Smooth muscle cell (in vitro differentiated cells): ENCODE results near the gene NMNAT2. TPM values are rescaled to one million over a fixed set of nuclear protein-coding genes. Genes with fewer than 3 reads are reported as not detected.
A peak's percentile ranks its signal among the peaks of the same experiment; 100 is the strongest.

ENCODE experiments used
- DNase-seq: peaks from one replicate; lab custom pipeline; 2025; ENCODE audit not compliant: unreplicated experiment; lab: John Stamatoyannopoulos, UW
- H2AFZ ChIP-seq: fragments of 200-600 bp; sonication (generic); 2 replicates; pipeline ENCODE4 v1.6.0; 2016; ENCODE audit warnings: antibody characterized with exemption, low read depth, mild to moderate bottlenecking
- H3F3A ChIP-seq: fragments of 200-600 bp; sonication (generic); 2 replicates; pipeline ENCODE4 v1.6.0; 2017; ENCODE audit warnings: antibody characterized with exemption, low read depth
- H3K27ac ChIP-seq: fragments of 200-600 bp; sonication (generic); 2 replicates; pipeline ENCODE4 v1.5.1; 2016; ENCODE audit warnings: low read depth, mild to moderate bottlenecking
- H3K27me3 ChIP-seq: fragments of 200-600 bp; sonication (generic); 2 replicates; pipeline ENCODE4 v1.6.1; 2016; ENCODE audit warnings: low read depth, mild to moderate bottlenecking
- H3K36me3 ChIP-seq: fragments of 200-600 bp; sonication (generic); 2 replicates; pipeline ENCODE4 v1.5.1; 2016; ENCODE audit warnings: low read depth
- H3K4me1 ChIP-seq: fragments of 200-600 bp; sonication (generic); 2 replicates; pipeline ENCODE4 v1.5.1; 2016; ENCODE audit warnings: low read depth
- H3K4me2 ChIP-seq: fragments of 200-600 bp; sonication (generic); 2 replicates; pipeline ENCODE4 v1.6.0; 2016; ENCODE audit warnings: mild to moderate bottlenecking
- H3K4me3 ChIP-seq: fragments of 200-600 bp; sonication (generic); 2 replicates; pipeline ENCODE4 v1.5.1; 2016; ENCODE audit warnings: mild to moderate bottlenecking
- H3K79me2 ChIP-seq: fragments of 200-600 bp; sonication (generic); 2 replicates; pipeline ENCODE4 v1.6.0; 2016; ENCODE audit warnings: low read depth, mild to moderate bottlenecking
- H3K9ac ChIP-seq: fragments of 200-600 bp; sonication (generic); 2 replicates; pipeline ENCODE4 v1.6.0; 2016; ENCODE audit warnings: low read depth
- H3K9me3 ChIP-seq: fragments of 200-600 bp; sonication (generic); replicated peaks from 2 replicates; pipeline ENCODE4 v1.5.1; 2016; ENCODE audit warnings: low read depth
- H4K20me1 ChIP-seq: fragments of 200-600 bp; sonication (generic); 2 replicates; pipeline ENCODE4 v1.6.0; 2016; ENCODE audit warnings: low read depth
- WGBS: methylation state at CpG from one replicate; pipeline ENCODE4 v1.1.7; 2016; ENCODE audit warnings: low lambda C conversion rate; 5-methylcytosine and 5-hydroxymethylcytosine counted together
- polyA plus RNA-seq: library from polyadenylated mRNA; unstranded; fragments of >200 nt; fragmentation: Nextera tagmentation; extraction: Ambion mirVana; gene quantifications from 2 replicates; pipeline ENCODE4 v1.2.1, GENCODE V29; 2016
- total RNA-seq: library from RNA; depleted of rRNA; stranded (reverse); fragments of >200 nt; gene quantifications from 2 replicates; pipeline ENCODE4 v1.2.3, GENCODE V29; 2014
- TF ChIP-seq, protein P1 (sequence below): fragments of 200-600 bp; sonication (generic); IDR thresholded peaks from 2 replicates; pipeline ENCODE4 v1.5.1; 2017; ENCODE audit warnings: borderline replicate concordance, mild to moderate bottlenecking, antibody characterized with exemption; ENCODE audit not compliant: insufficient read depth, poor library complexity, severe bottlenecking

The NMNAT2 gene
- total and polyA plus RNA-seq, 2 experiments from 2014 or later = 0.22 to 0.43 TPM

DNA sequence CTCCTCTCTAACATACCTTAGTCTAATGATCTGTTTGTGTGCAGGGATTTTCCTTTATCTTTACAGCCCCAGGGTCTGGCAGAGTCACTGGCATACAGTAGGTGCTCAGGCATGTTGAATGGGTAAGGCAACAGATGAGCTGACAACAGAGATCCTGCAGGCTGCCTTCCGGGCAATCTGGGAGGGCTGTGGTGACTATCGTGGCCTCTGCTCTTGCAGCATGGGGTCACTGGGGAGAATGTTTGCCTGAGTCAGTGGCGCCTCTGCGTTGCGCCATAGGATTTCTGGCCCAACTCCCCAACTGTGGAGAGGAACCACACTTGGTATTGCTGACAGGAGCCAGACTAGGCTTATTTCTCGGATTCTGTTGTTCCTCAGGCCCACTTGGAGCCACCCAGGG, 138.3 kb downstream of the NMNAT2 start:
- Histone ChIP-seq H3K79me2 (no peaks in the 10 kb centered on the region), H3K9ac (no peak overlapping the region), H3K9me3 (no peaks in the 10 kb centered on the region), H3K36me3 (no peaks in the 10 kb centered on the region), H3F3A (peaks cover 16% of the 10 kb centered on the region), H2AFZ (no peak overlapping the region), H4K20me1 (no peaks in the 10 kb centered on the region), H3K27me3 (no peaks in the 10 kb centered on the region), H3K4me1 (peaks cover 14% of the 10 kb centered on the region), H3K4me3 (no peak overlapping the region), H3K27ac (peak overlapping the region; percentile 90), H3K4me2 (peak overlapping the region; percentile 73)
- TF ChIP-seq, protein P1, sequence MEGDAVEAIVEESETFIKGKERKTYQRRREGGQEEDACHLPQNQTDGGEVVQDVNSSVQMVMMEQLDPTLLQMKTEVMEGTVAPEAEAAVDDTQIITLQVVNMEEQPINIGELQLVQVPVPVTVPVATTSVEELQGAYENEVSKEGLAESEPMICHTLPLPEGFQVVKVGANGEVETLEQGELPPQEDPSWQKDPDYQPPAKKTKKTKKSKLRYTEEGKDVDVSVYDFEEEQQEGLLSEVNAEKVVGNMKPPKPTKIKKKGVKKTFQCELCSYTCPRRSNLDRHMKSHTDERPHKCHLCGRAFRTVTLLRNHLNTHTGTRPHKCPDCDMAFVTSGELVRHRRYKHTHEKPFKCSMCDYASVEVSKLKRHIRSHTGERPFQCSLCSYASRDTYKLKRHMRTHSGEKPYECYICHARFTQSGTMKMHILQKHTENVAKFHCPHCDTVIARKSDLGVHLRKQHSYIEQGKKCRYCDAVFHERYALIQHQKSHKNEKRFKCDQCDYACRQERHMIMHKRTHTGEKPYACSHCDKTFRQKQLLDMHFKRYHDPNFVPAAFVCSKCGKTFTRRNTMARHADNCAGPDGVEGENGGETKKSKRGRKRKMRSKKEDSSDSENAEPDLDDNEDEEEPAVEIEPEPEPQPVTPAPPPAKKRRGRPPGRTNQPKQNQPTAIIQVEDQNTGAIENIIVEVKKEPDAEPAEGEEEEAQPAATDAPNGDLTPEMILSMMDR = no peak
- DNase-seq = peak; percentile 15
- 16% methylated on average over 6 of the region's 6 CpGs for WGBS

DNA sequence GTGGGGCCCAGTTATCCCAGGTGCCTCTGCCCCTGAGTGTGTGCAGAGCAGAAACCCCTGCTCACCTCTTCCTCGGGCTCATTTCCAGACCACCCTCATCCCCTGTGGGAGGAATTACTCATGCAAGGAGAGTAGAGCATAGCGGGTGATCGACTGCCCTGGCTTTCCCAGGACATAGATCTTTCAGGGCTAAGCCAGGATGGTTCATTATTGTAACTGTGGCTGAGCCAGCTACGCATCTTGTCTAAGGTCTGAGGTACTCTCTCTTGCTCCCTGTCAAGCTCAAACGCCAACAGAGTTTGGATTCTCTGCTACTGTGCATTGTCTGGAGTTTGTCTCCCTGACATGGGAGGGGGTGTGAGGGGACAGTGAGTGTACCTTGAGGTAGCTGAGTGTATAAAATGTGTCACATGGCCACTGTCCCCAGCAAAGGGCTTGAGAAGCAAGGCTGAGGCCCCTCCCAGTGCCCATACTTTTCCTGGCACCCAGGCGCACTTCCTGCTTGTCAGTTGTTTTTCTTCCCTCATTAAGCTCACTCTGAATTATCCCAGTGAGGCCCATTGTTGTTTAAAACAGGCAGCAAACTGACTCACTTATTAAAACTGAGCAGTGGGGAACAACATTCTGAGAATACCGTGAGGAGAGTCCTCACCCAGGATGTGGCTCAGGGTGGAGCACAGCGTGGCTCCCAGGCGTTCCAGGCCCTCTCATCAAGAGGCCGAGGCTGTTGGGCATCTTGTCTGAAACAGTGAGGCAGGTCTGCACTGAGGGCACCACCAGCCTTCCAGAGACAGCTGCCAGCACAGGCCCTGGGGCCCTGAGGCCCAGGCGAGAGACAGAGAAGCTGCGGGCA, 139.2 kb downstream of the NMNAT2 start:
- DNase-seq = no peak
- H3K27me3 ChIP-seq = no peaks in the 10 kb centered on the region
- TF ChIP-seq, protein P1 = no peak
- H3K4me1 ChIP-seq = peaks cover 14% of the 10 kb centered on the region
- H3K27ac ChIP-seq = peak overlapping the region; percentile 90
- H3K4me2 ChIP-seq = peak overlapping the region; percentile 73
- peaks cover 16% of the 10 kb centered on the region for H3F3A ChIP-seq
- WGBS = 22% methylated on average over 12 of the region's 12 CpGs
- H3K9me3 ChIP-seq = no peaks in the 10 kb centered on the region
- H3K4me3 ChIP-seq = no peak overlapping the region
- H3K79me2 ChIP-seq = no peaks in the 10 kb centered on the region
- no peaks in the 10 kb centered on the region for H3K36me3 ChIP-seq
- H4K20me1 ChIP-seq = no peaks in the 10 kb centered on the region
- H2AFZ ChIP-seq = peak overlapping the region; percentile 31
- H3K9ac ChIP-seq = peak overlapping the region; percentile 58

DNA sequence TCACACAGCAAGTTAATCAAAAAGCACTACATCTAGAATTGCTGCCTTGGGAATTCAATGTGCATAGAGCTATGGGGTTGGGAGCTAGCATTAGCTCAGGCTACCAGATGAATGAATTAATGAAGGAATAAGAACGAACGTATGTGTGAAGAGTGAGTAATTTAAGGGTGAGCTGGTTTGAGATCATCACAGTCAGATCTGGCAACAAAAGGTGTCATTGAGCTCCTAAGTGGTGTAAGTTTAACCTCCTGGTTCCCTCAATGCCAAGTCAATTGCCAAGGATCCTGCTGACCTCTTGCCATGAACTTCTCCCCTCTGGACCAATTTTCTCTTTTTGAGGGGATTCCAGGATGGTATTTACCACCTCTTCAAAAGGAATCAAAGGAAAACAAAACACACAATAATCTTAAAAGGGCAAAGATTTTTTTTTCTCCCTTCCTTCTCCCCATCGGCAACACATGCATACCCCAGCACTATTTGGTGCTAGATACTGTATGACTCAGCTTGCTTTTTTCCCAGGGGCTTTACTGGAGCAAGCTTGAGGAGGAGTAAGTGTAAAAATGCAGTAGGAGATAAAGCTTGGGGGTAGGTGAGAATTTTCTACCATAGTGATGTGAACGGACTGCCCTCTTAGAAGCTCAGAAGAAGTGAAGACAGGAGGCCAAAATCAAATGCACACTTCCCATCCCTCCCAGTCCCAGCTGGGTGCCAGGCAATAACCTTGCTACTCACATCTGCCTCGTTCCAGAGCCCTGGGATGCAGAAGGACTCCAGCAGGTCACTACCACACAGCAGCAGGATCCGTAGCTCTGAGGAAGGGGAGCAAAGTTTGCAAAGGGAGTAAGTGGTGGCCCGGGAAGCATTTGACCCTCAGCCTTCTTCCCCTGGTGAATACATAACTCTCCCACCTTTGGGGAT, 140.1 kb downstream of the NMNAT2 start:
- no peak overlapping the region for H3K4me3 ChIP-seq
- H4K20me1 ChIP-seq = no peaks in the 10 kb centered on the region
- 28% methylated on average over 7 of the region's 7 CpGs for WGBS
- H3K4me1 ChIP-seq = peaks cover 18% of the 10 kb centered on the region
- H3K27me3 ChIP-seq = no peaks in the 10 kb centered on the region
- TF ChIP-seq, protein P1 = no peak
- no peak overlapping the region for H2AFZ ChIP-seq
- H3K9me3 ChIP-seq = no peaks in the 10 kb centered on the region
- no peak for DNase-seq
- H3K79me2 ChIP-seq = no peaks in the 10 kb centered on the region
- peak overlapping the region; percentile 90 for H3K27ac ChIP-seq
- peak overlapping the region; percentile 73 for H3K4me2 ChIP-seq
- no peaks in the 10 kb centered on the region for H3K36me3 ChIP-seq
- peaks cover 19% of the 10 kb centered on the region for H3F3A ChIP-seq
- peak overlapping the region; percentile 58 for H3K9ac ChIP-seq
